ENCODE results near the gene ZBTB5.
"Not testable (repeated sequence)": the region's sequence is repeated elsewhere in the genome, so short reads cannot be mapped to it uniquely, and the experiment has no call there.

The ZBTB5 gene

GRCh38 chr9:37397948-37398347, 67.3 kb downstream of the ZBTB5 start:
- not testable (repeated sequence) for DNase-seq

GRCh38 chr9:37395663-37396062, 69.6 kb downstream of the ZBTB5 start:
- DNase-seq: no peak

GRCh38 chr9:37395229-37395628, 70.0 kb downstream of the ZBTB5 start:
- DNase-seq: no peak

GRCh38 chr9:37392272-37392671, 73.0 kb downstream of the ZBTB5 start:
- DNase-seq: no peak

- peak; percentile 69 for DNase-seq
Observed at GRCh38 chr9:37390759-37391158, 74.5 kb downstream of the ZBTB5 start.
